GM12878 (cell line): Measurements from ENCODE around the gene HNRNPM. TPM values are rescaled to one million over a fixed set of nuclear protein-coding genes. Genes with fewer than 3 reads are reported as not detected.

ENCODE experiments used
- ATAC-seq: fragments of 200-7000 bp; cut with Tn5 transposase; 3 replicates; pipeline ENCODE4 v1.9.1; 2020; ENCODE audit warnings: mild to moderate bottlenecking, moderate library complexity
- BruUV-seq: library from RNA; stranded (reverse); fragments of 400-500 nt; replicated peaks from 2 replicates; lab custom pipeline; 2021; lab: Mats Ljungman, UMichigan
- CTCF ChIA-PET: fragments of 300-600 bp; sonication (Branson Sonifier 250); formaldehyde crosslinking; extraction: SDS; loops from one replicate; lab custom pipeline; 2021; ENCODE audit warnings: inconsistent platforms; lab: Yijun Ruan, JAX
- POLR2A ChIA-PET: fragments of 350-600 bp; formaldehyde crosslinking; extraction: SDS; loops from one replicate; lab custom pipeline; 2021; ENCODE audit warnings: inconsistent platforms; lab: Charles Lee
- RAD21 ChIA-PET: fragments of 300-600 bp; sonication (Branson Sonifier 250); formaldehyde crosslinking; loops from one replicate; lab custom pipeline; 2023; ENCODE audit warnings: antibody characterized with exemption; ENCODE audit not compliant: unreplicated experiment; lab: Charles Lee
- SMC1A ChIA-PET: fragments of 300-600 bp; sonication (Branson Sonifier 250); formaldehyde crosslinking; loops from one replicate; lab custom pipeline; 2023; ENCODE audit not compliant: unreplicated experiment, uncharacterized antibody; lab: Charles Lee
- DNase-seq: peaks from one replicate; pipeline ENCODE4 v3.0.0-alpha.2; 2011; ENCODE audit warnings: low read depth, low spot score
- FAIRE-seq: peaks from 3 replicates; lab custom pipeline; 2011; peaks lifted over from hg19 to GRCh38; lab: Jason Lieb, UNC
- H2AFZ ChIP-seq: 2 replicates; pipeline ENCODE4 v1.6.0; 2011; ENCODE audit warnings: low read depth, low read length, control low read depth; ENCODE audit not compliant: control insufficient read depth
- H3K27ac ChIP-seq: 2 replicates; pipeline ENCODE4 v1.5.1; 2011; ENCODE audit warnings: control low read depth; ENCODE audit not compliant: control insufficient read depth, insufficient read depth
- H3K27me3 ChIP-seq, 2 experiments: replicated peaks in 1 of 2; 2 replicates each; pipeline versions ENCODE4 v1.6.0 to v1.6.1; 2011; ENCODE audit warnings: low read length in 1 of 2; ENCODE audit not compliant: control insufficient read depth in 2 of 2, insufficient read depth in 2 of 2
- H3K36me3 ChIP-seq, 2 experiments: 2 replicates each; pipeline ENCODE4 v1.5.1; 2011; ENCODE audit warnings: low read length in 1 of 2; ENCODE audit not compliant: control insufficient read depth in 2 of 2, insufficient read depth in 2 of 2
- H3K4me1 ChIP-seq: 2 replicates; pipeline ENCODE4 v1.6.1; 2011; ENCODE audit warnings: mild to moderate bottlenecking, low read length, moderate library complexity, mixed read lengths; ENCODE audit not compliant: control insufficient read depth, insufficient read depth
- H3K4me2 ChIP-seq: 2 replicates; pipeline ENCODE4 v1.6.0; 2011; ENCODE audit warnings: control low read depth; ENCODE audit not compliant: control insufficient read depth, insufficient read depth
- H3K4me3 ChIP-seq: fragments of 200-600 bp; sonication (generic); 2 replicates; pipeline ENCODE4 v1.5.1; 2016
- H3K79me2 ChIP-seq: 2 replicates; pipeline ENCODE4 v1.6.0; 2011; ENCODE audit warnings: low read length; ENCODE audit not compliant: control insufficient read depth, insufficient read depth
- H3K9ac ChIP-seq: 2 replicates; pipeline ENCODE4 v1.8.0; 2011; ENCODE audit warnings: low read length, control low read depth, mixed read lengths; ENCODE audit not compliant: control insufficient read depth, insufficient read depth
- H3K9me3 ChIP-seq: replicated peaks from 3 replicates; pipeline ENCODE4 v1.5.1; 2011; ENCODE audit warnings: mild to moderate bottlenecking, low read length; ENCODE audit not compliant: control insufficient read depth, insufficient read depth
- H4K20me1 ChIP-seq: 2 replicates; pipeline ENCODE4 v1.6.0; 2011; ENCODE audit not compliant: control insufficient read depth, insufficient read depth
- BCL11A ChIP-seq: IDR thresholded peaks from 2 replicates; pipeline ENCODE4 v1.6.1; 2011; ENCODE audit warnings: low read depth, low read length
- CBFB ChIP-seq: IDR thresholded peaks from 2 replicates; pipeline ENCODE4 v1.6.1; 2016; ENCODE audit warnings: antibody characterized with exemption, low read depth
- EGR1 ChIP-seq, 2 experiments: IDR thresholded peaks; 1 replicate in 1 of 2; 2 replicates in 1 of 2; pipeline ENCODE4 v1.6.1; 2011 to 2012; ENCODE audit warnings: low read depth in 2 of 2, low read length in 2 of 2, borderline replicate concordance in 1 of 2, mild to moderate bottlenecking in 1 of 2, moderate library complexity in 1 of 2
- FOS ChIP-seq: IDR thresholded peaks from 3 replicates; pipeline ENCODE4 v1.6.1; 2011; ENCODE audit warnings: borderline replicate concordance; ENCODE audit not compliant: insufficient read length; ENCODE audit errors: extremely low read depth
- JUNB ChIP-seq: IDR thresholded peaks from 2 replicates; pipeline ENCODE4 v1.6.1; 2016; ENCODE audit warnings: antibody characterized with exemption, mild to moderate bottlenecking
- JUND ChIP-seq: IDR thresholded peaks from 2 replicates; pipeline ENCODE4 v1.6.1; 2012; ENCODE audit warnings: low read depth, mild to moderate bottlenecking, low read length, improper control_type of control experiment, moderate library complexity
- MYC ChIP-seq: IDR thresholded peaks from 2 replicates; pipeline ENCODE4 v1.6.1; 2011; ENCODE audit warnings: mild to moderate bottlenecking, low read length, moderate library complexity, inconsistent platforms; ENCODE audit not compliant: insufficient read depth, insufficient replicate concordance, insufficient read length, severe bottlenecking
- RAD21 ChIP-seq: IDR thresholded peaks from 2 replicates; pipeline ENCODE4 v1.6.1; 2011; ENCODE audit warnings: mild to moderate bottlenecking, low read depth, low read length, moderate library complexity; ENCODE audit not compliant: insufficient read depth
- RFX5 ChIP-seq: IDR thresholded peaks from 2 replicates; pipeline ENCODE4 v1.6.1; 2011; ENCODE audit warnings: low read depth, low read length, improper control_type of control experiment
- SMAD5 ChIP-seq: IDR thresholded peaks from 2 replicates; pipeline ENCODE4 v1.6.1; 2016; ENCODE audit warnings: antibody characterized with exemption, low read depth
- TCF12 ChIP-seq: IDR thresholded peaks from 2 replicates; pipeline ENCODE4 v1.6.1; 2011; ENCODE audit warnings: low read depth, mild to moderate bottlenecking, low read length
- YBX1 ChIP-seq: fragments of 450-650 bp; IDR thresholded peaks from 2 replicates; pipeline ENCODE4 v1.6.1; 2016; ENCODE audit warnings: antibody characterized with exemption
- WGBS: methylation state at CpG from one replicate; pipeline ENCODE4 v1.1.6; 2016; ENCODE audit warnings: low lambda C conversion rate; ENCODE audit not compliant: insufficient replicate concordance, insufficient coverage; ENCODE audit errors: missing lambda C conversion rate; 5-methylcytosine and 5-hydroxymethylcytosine counted together
- in situ Hi-C: fragments of 300-500 bp; cut with MboI; formaldehyde crosslinking; loops from 9 replicates; pipeline ENCODE4 v1.14.3; 2018; ENCODE audit warnings: mixed read lengths
- intact Hi-C: fragments of 100-400 bp; cut with micrococcal nuclease; formaldehyde crosslinking; loops from one replicate; pipeline ENCODE4 v1.14.2; 2022; ENCODE audit not compliant: unreplicated experiment
- polyA plus RNA-seq, 11 experiments: library from polyadenylated mRNA; depleted of rRNA in 4 of 11; unstranded in 6 of 11; stranded (reverse) in 5 of 11; fragments of >200 nt; fragmentation: Nextera tagmentation in 4 of 11; fragmentation: Illumina TruSeq in 1 of 11; extraction: Ambion mirVana in 4 of 11; extraction: Trizol in 1 of 11; gene quantifications; 1 replicate in 1 of 11; 2 replicates in 10 of 11; pipeline versions ENCODE4 v1.2.1 to v1.2.3, GENCODE V29; 2011 to 2016; ENCODE audit warnings: inconsistent platforms in 2 of 11, missing spikeins in 2 of 11, low read depth in 1 of 11
- total RNA-seq, 4 experiments: library from RNA; depleted of rRNA in 3 of 4; stranded (reverse); fragments of >200 nt in 3 of 4; fragmentation: Illumina TruSeq in 1 of 4; extraction: Trizol in 1 of 4; gene quantifications; 2 replicates each; pipeline versions ENCODE4 v1.2.1 to v1.2.3, GENCODE V29; 2013 to 2021
- TF ChIP-seq, protein P1 (sequence below): fragments of 450-650 bp; IDR thresholded peaks from 2 replicates; pipeline ENCODE4 v1.6.1; 2017; ENCODE audit warnings: mild to moderate bottlenecking, moderate library complexity

HNRNPM gene
- total and polyA plus RNA-seq, 10 of the 15 experiments (the other 5 are each of a cell fraction or from before 2014, with no cell fraction given), result 14.3 to 415 (median 198) TPM

DNA sequence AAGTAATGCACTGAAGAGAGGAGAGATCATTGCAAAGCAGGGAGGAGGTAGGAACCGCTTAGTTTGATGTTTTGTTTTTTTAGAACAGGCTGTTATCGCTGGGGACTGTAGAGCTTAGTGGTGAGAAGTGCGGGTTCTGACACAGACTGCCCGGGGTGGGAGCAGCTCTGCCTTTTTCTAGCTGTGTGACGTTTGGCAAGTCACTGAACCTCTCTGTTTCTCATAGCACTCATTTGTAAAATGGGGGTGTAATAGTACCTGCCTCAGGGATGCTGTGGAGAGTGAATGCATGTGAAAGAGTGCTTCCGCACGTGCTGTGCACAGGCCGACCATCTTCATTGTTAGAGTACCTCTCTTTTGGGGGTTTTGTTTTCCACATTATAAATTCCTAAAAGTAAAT is 38.4 kb downstream of the HNRNPM start (continued):
- TF ChIP-seq CBFB (no peak), BCL11A (no peak), JUNB (no peak)
- TF ChIP-seq, protein P1, sequence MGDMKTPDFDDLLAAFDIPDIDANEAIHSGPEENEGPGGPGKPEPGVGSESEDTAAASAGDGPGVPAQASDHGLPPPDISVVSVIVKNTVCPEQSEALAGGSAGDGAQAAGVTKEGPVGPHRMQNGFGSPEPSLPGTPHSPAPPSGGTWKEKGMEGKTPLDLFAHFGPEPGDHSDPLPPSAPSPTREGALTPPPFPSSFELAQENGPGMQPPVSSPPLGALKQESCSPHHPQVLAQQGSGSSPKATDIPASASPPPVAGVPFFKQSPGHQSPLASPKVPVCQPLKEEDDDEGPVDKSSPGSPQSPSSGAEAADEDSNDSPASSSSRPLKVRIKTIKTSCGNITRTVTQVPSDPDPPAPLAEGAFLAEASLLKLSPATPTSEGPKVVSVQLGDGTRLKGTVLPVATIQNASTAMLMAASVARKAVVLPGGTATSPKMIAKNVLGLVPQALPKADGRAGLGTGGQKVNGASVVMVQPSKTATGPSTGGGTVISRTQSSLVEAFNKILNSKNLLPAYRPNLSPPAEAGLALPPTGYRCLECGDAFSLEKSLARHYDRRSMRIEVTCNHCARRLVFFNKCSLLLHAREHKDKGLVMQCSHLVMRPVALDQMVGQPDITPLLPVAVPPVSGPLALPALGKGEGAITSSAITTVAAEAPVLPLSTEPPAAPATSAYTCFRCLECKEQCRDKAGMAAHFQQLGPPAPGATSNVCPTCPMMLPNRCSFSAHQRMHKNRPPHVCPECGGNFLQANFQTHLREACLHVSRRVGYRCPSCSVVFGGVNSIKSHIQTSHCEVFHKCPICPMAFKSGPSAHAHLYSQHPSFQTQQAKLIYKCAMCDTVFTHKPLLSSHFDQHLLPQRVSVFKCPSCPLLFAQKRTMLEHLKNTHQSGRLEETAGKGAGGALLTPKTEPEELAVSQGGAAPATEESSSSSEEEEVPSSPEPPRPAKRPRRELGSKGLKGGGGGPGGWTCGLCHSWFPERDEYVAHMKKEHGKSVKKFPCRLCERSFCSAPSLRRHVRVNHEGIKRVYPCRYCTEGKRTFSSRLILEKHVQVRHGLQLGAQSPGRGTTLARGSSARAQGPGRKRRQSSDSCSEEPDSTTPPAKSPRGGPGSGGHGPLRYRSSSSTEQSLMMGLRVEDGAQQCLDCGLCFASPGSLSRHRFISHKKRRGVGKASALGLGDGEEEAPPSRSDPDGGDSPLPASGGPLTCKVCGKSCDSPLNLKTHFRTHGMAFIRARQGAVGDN, result no peak

DNA sequence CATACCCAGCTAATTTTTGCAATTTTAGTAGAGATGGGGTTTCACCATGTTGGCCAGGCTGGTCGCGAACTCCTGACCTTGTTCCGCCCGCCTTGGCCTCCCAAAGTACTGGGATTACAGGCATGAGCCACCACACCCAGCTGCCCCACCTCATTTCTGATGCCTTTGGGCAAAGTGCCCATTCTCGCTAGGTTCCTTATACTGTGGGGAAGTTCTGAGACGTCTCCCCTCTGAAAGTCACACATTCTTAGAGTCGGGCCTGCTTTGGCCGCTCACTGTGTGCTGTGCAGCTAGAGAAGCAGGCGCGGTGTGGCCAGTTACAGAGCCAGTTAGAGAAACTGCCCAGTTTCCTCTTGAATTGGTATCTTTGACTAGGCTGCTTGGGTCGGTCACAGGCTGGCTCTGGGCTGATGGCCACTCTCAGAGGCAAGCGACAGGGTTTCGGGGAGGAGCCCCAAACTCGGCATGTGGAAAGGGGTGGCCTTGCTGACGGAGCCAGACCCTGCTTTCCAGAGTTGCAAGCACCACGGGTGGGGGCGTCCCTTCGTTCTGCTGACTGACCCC is 39.6 kb downstream of the HNRNPM start:
- peaks cover 11% of the 10 kb centered on the region for H3K79me2 ChIP-seq
- intact Hi-C loops, result no loop called here
- no peak overlapping the region for H3K27ac ChIP-seq
- no peak overlapping the region for H3K4me2 ChIP-seq
- SMC1A ChIA-PET, result no interaction called here
- FAIRE-seq (no peak), ATAC-seq (no peak), DNase-seq (no peak)
- no TSS peak for BruUV-seq
- CTCF ChIA-PET, result interaction anchor here (0.6 kb wide), 1 partner anchor 95 kb away, joined by 3 read pairs; no protein-coding TSS in a partner anchor
- H3K36me3 ChIP-seq, result peaks cover 51 to 61% of the 10 kb centered on the region in 2 experiments
- RAD21 ChIA-PET, result no interaction called here
- H3K4me1 ChIP-seq, result peaks cover 7% of the 10 kb centered on the region
- TF ChIP-seq FOS (no peak), TCF12 (no peak), JUND (no peak), EGR1 (IDR thresholded peaks at IDR 0.05; ENCODE audit: borderline replicate concordance in 1 of 2, low read depth in 2 of 2, low read length in 2 of 2) (no peak), SMAD5 (no peak), RAD21 (no peak), MYC (no peak), RFX5 (no peak), CBFB (no peak), YBX1 (no peak)
- H3K9me3 ChIP-seq, result no peaks in the 10 kb centered on the region
- H3K27me3 ChIP-seq, result no peaks in the 10 kb centered on the region
- no peak overlapping the region for H3K4me3 ChIP-seq
- in situ Hi-C loops, result no loop called here
- POLR2A ChIA-PET, result no interaction called here
- H3K9ac ChIP-seq, result no peak overlapping the region
- H4K20me1 ChIP-seq, result peaks cover 10% of the 10 kb centered on the region
- 94% methylated on average over 18 of the region's 18 CpGs for WGBS
- H2AFZ ChIP-seq, result no peak overlapping the region
